Activated CD4-positive, alpha-beta T cell treated with anti-CD3 and anti-CD28 coated beads for 4 hours (primary cell): ENCODE data around the gene TGM4.
"Not testable (repeated sequence)": the region's sequence is repeated elsewhere in the genome, so short reads cannot be mapped to it uniquely, and the experiment has no call there.

Source experiments
- DNase-seq, 2 donors: peaks; one replicate each; pipeline ENCODE4 v3.0.0-alpha.2; 2020

TGM4 gene

GRCh38 chr3:44874308-44874707, at the start of gene TGM4:
Gene TGM4, plus strand, starts transcription at chr3:44874608. Its CDS starts 71 bp downstream, at chr3:44874679.
- no peak for DNase-seq

- no peak for DNase-seq
These were observed 49.0 kb upstream of the TGM4 start for GRCh38 chr3:44825264-44825925.

DNA sequence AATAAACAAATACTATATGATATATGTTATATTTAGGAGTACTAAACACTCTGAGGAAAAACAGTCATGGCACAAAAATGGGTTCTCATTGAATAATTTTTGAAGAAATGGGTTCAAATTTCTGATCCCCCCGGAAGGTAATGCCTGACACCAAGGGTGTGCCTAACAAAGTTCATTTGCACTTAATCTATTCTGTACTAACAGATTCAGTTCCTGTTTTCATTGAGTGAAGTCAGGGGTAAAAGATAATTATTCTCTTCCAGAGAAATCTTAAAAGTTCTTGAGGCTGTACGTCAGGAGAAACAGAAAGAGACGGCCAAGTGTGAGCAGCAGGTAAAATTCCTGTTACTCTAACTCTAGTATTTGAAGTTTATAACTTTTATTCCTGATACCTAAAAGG, 47.2 kb upstream of the TGM4 start:
- no peak for DNase-seq

GRCh38 chr3:44831232-44831631, 43.2 kb upstream of the TGM4 start:
- no peak for DNase-seq

- no peak for DNase-seq
These were observed 42.4 kb upstream of the TGM4 start for GRCh38 chr3:44832032-44832431.

GRCh38 chr3:44832965-44833364, 41.4 kb upstream of the TGM4 start:
- no peak for DNase-seq

- no peak for DNase-seq
These were observed 41.0 kb upstream of the TGM4 start for GRCh38 chr3:44833394-44833793.

GRCh38 chr3:44835684-44836083, 38.7 kb upstream of the TGM4 start:
- no peak for DNase-seq

DNA sequence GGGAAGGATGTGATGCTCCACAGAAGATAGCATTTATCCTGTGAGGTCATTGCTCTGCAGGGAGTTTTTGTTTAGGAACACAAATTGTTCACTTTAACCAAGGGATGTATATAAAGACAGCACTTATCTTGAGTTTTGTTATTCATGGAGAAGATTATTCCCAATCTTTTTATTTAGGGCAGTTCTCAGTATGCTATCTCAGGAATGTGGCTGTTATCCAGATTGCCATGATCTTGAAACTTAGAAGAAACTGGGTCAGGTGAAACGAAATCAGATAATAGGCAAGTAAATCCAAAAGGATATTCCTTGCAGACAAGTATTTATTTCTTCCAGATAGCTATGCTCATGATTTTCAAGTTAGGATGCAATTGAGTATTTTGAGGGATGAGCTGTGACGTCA, 32.0 kb upstream of the TGM4 start:
- DNase-seq: no peak

DNA sequence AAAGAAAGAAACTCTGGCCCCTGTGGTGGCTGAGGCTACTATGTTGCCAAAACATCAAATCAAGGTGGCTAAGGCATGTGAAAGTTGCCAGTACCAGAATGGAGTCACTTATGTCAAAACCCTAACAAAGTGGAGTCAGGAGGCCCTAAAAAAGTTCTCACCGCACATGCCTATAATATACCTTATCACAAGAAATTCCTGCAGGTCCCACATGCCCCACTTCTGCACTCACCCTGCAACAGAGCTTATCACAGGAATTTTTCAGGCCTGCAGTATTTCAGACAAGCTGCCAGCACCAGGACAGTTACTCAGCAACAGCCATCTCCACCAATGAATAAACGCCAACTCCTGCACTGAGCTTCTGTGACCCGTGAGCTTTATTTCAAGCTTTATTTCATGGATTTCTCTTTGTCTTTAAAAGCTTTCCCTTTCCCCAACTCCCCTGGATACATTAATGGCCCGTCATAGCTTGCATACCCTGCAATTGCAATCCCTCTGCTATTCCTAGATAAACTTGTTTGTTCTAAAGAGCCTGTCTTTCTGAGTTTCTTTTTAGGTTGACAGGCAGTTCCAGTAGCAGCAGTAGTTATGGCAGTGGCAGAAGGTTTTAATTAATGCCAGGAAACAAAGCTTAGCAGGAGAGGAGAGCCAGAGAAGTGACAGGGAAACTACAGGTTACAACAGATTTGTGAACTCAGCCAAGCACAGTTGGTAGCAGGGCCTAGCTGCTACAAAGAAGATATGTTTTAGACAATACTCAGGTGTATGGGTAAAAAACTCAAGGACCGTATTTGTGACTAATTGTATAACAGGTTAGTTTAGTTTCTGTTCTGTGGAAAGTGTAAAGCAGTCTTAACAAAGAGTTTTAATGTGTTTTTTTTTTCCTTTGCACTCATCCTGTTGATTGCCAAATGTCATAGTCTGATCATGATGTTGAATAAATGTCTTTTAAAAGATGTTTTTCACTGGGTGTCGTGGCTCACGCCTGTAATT, 28.6 kb upstream of the TGM4 start:
- DNase-seq: no peak

- DNase-seq: no peak
These were observed 25.8 kb upstream of the TGM4 start for GRCh38 chr3:44848634-44849033.

DNA sequence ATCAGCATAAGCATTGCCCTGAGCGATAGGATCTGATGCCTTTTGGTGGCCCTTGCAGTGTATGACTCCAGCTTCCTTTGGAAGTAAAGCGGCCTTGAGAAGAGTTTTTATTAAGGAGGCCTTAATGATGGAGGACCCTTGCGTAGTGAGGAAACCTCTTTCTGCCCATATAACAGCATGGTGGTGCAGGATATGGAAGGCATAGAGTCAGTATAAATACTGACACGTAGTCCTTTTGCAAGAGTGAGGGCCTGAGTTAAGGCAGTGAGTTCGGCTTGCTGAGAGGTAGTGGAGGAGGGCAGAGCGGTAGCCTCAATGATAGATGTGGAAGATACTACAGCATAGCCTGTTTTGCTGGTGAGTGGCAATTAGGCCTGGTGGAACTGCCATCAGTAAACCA, 17.7 kb upstream of the TGM4 start:
- DNase-seq: not testable (repeated sequence)

GRCh38 chr3:44860117-44860516, 14.3 kb upstream of the TGM4 start:
- no peak for DNase-seq

DNA sequence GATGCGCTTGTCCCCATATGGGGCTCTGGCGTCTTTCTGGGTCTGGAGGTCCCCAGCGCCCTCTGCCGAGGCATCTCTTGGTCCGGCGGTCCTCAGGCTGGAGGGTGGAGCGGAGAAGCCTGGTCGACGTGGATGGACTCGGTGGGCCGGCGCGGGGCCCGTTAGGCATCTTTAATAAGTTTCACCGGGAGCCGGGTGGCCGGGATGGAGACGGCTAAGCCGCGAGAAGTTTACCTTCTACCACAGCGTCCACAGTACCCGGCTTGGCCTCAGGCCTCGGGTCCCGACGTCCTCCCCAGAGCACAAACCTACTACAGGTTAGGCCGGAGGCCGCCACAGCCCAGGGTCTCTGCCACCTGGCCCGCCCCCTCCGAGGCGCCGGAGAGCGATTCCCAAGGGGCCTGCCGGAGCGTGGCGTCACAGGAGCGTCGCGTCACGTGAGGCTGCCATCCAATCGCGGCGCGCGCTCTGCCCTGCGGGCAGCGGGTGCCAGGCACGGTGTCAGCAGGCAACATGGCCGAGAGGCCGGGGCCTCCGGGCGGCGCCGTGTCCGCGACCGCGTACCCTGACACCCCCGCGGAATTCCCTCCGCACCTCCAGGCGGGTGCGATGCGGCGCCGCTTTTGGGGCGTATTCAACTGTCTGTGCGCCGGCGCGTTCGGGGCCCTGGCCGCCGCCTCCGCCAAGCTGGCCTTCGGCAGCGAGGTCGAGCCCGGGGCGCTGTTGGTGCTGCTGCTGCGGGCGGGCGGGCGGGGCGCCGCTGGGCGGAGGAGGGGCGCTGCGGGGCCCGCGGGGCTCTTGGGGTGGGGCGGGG, 12.8 kb upstream of the TGM4 start, which contains the start of gene TMEM42:
Gene TMEM42 (plus strand): TSS at position 501 of the 814 bp plus-strand sequence. CDS start 13 bp downstream, at position 514.
- DNase-seq: peak; percentile 86 to 88

- peak in 1 of 2 donors; percentile 11 for DNase-seq
These were observed 12.2 kb upstream of the TGM4 start for GRCh38 chr3:44862226-44862637.

DNA sequence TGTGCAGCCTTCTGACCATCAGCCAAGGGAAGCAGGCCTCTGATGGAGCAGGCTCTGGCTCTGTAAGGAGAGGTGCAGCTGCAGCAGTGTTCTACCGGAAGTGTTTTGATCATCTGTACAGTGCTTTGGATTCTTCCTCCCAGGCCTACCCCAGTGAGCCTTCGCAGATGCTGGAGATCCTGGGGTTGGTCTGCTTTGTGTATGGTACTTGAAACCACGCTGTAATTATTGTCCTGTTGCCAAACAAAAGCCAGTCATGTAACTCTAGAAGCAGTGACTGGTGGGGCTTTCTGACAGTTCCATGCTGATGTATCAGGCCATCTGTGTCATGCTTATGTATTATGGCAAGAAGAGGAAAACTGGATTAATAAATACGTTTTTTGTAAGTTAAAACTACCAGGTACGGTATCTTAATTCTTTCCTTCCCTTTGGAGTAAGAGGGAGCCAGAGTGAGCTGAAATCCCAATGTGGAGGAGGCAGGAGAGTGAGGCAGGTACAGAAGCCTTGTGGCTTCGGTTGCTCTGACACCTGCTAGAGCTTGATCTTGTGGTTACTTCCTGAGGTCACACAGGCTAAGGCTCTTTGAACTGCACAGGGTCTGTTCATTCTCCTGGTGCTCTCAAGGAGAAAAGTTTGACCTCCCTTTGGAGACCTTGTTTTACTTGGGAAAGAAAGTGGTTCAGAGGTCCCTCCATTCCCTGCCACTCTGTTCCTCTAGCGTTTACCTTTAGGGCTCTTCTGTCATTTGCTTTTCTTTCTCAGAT, 9.0 kb upstream of the TGM4 start:
- no peak for DNase-seq

DNA sequence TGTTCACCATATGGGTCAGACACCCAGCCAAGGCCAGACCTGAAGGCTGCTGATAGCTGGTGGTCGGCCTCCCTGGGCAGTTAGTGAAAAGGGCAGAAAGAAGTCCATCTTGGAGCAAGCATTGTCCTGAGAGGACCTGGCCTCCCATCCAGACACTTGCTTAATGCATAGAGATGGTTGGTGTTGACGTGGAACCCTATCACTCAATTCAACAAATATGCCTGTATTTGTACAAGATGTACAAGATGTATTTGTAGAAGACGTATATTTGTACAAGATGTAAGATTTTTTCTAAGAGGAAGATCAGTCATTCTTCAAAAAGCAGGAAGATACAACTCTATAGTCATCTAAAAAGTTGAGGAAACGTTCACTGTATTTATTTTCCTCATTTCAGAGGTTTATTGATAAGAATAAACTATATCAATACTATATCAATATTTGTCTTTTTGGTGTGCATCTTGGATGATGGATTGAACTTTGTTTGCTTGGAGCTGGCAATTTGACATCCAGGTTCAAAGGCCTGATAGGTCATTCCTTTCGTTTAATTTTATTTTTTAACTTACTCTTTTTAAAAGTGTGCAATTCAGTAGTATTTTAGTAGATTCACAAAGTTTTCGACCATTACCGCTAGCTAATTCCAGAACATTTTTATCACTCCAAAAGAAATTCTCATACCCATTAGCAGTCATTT, 6.8 kb upstream of the TGM4 start:
- DNase-seq: no peak

DNA sequence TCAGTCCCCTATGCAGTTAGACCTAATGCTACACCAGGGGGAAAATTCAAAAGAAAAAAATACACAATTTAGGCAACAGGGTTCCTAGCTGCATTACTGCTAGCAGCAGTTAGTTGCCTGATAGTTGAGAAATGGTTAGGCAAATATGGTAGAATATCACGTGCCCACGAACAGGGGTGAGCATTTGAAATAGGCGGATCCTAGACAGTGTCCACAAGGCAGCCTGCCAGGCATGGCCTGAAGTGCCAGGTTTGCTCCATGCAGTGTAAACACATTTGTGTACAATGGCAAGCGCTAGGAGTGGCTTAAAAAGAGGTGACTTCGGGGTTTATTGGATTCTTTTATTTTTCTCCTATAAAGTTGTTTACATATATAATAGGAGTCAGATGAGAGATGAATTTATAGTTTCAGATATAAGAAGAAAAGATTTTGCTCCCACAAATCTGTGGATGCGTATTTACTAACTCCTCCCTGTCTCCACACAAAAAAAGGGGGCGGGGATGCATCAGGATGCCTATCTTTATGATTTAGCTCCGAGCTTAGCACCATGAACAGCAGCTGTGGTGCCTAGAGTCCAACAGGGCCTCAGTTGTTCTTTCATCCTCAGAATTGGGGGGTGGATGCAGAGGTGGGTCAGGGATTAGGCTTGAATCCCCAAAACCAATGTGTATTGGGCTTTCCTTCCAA, 3.9 kb upstream of the TGM4 start:
- DNase-seq: no peak

DNA sequence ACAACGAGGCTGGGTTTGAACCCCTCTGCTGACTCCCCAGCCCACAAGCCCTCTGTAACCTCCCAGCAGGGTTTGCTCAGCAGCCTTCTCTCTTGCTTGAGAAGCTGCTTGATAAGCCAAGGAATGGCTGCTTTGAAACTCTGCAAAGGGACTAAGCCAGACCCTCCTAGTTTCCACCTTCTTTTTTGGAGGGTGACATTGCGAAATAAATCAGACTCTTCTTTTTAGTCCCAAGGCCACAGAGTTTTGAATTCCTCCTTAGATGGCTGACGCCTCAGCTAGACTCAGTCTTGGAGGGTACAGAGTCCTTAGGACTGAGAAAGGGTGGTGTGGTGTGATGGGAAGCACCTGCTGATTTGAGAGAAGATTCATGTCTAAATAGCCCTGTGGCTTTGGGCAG, 1.2 kb downstream of the TGM4 start:
- no peak for DNase-seq

DNA sequence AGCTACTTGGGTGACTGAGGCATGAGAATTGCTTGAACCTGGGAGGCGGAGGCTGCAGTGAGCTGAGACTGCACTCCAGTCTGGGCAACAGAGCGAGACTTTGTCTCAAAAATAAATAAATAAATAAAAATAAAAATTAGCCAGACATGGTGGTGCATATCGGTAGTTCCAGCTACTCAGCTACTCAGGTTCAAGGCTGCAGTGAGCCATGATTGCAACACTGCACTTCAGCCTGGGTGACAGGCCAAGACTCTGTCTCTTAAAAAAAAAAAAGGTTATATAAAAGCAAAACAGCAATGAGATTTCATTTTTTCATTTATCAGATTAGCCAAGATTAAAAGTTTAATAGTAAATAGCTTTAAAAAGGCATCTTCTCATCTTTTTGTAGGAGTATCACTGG, 2.9 kb downstream of the TGM4 start:
- DNase-seq: no peak

GRCh38 chr3:44880284-44880683, 5.9 kb downstream of the TGM4 start:
- DNase-seq: no peak
